Measurements from ENCODE around the gene SNF8. TPM values are rescaled to one million over a fixed set of nuclear protein-coding genes. Genes with fewer than 3 reads are reported as not detected.

SNF8 gene
- total RNA-seq, 2 experiments from 2014 or later = 87.5 to 99.7 TPM

- CTCF ChIA-PET = no interaction called here
- intact Hi-C loops (cut with micrococcal nuclease) = no loop called here
- no peak for DNase-seq
- Mint-ChIP-seq H3K9me3 (no peaks in the 10 kb centered on the region), H3K27ac (no peak overlapping the region), H3K4me1 (ENCODE audit: low read depth) (no peaks in the 10 kb centered on the region), H3K27me3 (peaks cover 34% of the 10 kb centered on the region), H3K36me3 (ENCODE audit: low read depth) (no peaks in the 10 kb centered on the region), H3K4me3 (no peak overlapping the region)
- POLR2A ChIA-PET = no interaction called here
- TF ChIP-seq CTCF (IDR thresholded peaks at IDR 0.05) = no peak
- no peak for ATAC-seq
Observed at GRCh38 chr17:48989100-48989499, 44.5 kb upstream of the SNF8 start.

- TF ChIP-seq CTCF (IDR thresholded peaks at IDR 0.05) = no peak
- intact Hi-C loops (cut with micrococcal nuclease) = no loop called here
- Mint-ChIP-seq H3K27me3 (peaks cover 20% of the 10 kb centered on the region), H3K4me3 (no peak overlapping the region), H3K36me3 (ENCODE audit: low read depth) (no peaks in the 10 kb centered on the region), H3K9me3 (peaks cover 1% of the 10 kb centered on the region), H3K27ac (no peak overlapping the region), H3K4me1 (ENCODE audit: low read depth) (no peaks in the 10 kb centered on the region)
- ChIA-PET CTCF (interaction anchor here (0.7 to 1.0 kb wide), 2 partner anchors 180 to 253 kb away, joined by 3 read pairs; no protein-coding TSS in a partner anchor), POLR2A (no interaction called here)
- no peak for ATAC-seq
- no peak for DNase-seq
Observed at GRCh38 chr17:48985436-48986245, 41.0 kb upstream of the SNF8 start.

GRCh38 chr17:48981927-48982539, 37.4 kb upstream of the SNF8 start:
- POLR2A ChIA-PET = no interaction called here
- CTCF ChIA-PET = interaction anchor here (1.3 kb wide), 1 partner anchor 303 kb away, joined by 4 read pairs; no protein-coding TSS in a partner anchor
- Mint-ChIP-seq H3K9me3 (peaks cover 1% of the 10 kb centered on the region), H3K4me1 (ENCODE audit: low read depth) (no peaks in the 10 kb centered on the region), H3K27me3 (peaks cover 10% of the 10 kb centered on the region), H3K36me3 (ENCODE audit: low read depth) (no peaks in the 10 kb centered on the region), H3K27ac (no peak overlapping the region), H3K4me3 (no peak overlapping the region)
- no peak for DNase-seq
- intact Hi-C loops (cut with micrococcal nuclease) = no loop called here
- no peak for TF ChIP-seq CTCF (IDR thresholded peaks at IDR 0.05)
- no peak for ATAC-seq

GRCh38 chr17:48973806-48974205, 29.2 kb upstream of the SNF8 start:
- no peak for TF ChIP-seq CTCF (IDR thresholded peaks at IDR 0.05)
- DNase-seq = no peak
- Mint-ChIP-seq H3K36me3 (ENCODE audit: low read depth) (no peaks in the 10 kb centered on the region), H3K27ac (no peak overlapping the region), H3K4me3 (no peak overlapping the region), H3K27me3 (peaks cover 21% of the 10 kb centered on the region), H3K9me3 (no peaks in the 10 kb centered on the region), H3K4me1 (ENCODE audit: low read depth) (peaks cover 6% of the 10 kb centered on the region)
- CTCF ChIA-PET = interaction anchor here (2.0 kb wide), 1 partner anchor 59 kb away, joined by 7 read pairs; no protein-coding TSS in a partner anchor
- ATAC-seq = no peak
- intact Hi-C loops (cut with micrococcal nuclease) = no loop called here
- POLR2A ChIA-PET = interaction anchor here (0.5 kb wide), 1 partner anchor 317 kb away, joined by 3 read pairs; no protein-coding TSS in a partner anchor

- no peak overlapping the region for H3K27ac Mint-ChIP-seq
- TF ChIP-seq CTCF (IDR thresholded peaks at IDR 0.05) = no peak
- CTCF ChIA-PET = interaction anchor here (2.0 kb wide), 1 partner anchor 60 kb away, joined by 7 read pairs; no protein-coding TSS in a partner anchor
- H3K9me3 Mint-ChIP-seq = no peaks in the 10 kb centered on the region
- H3K4me1 Mint-ChIP-seq (ENCODE audit: low read depth) = peaks cover 6% of the 10 kb centered on the region
- ATAC-seq (no peak), DNase-seq (no peak)
- intact Hi-C loops (cut with micrococcal nuclease) = no loop called here
- no peaks in the 10 kb centered on the region for H3K36me3 Mint-ChIP-seq (ENCODE audit: low read depth)
- POLR2A ChIA-PET = no interaction called here
- H3K4me3 Mint-ChIP-seq = no peak overlapping the region
- H3K27me3 Mint-ChIP-seq = peaks cover 24% of the 10 kb centered on the region
Observed at GRCh38 chr17:48972749-48973097, 28.1 kb upstream of the SNF8 start.

Data from activated CD8-positive, alpha-beta T cell treated with anti-CD3 and anti-CD28 coated beads for 36 hours (primary cell).